Measurements from ENCODE around the gene KRAS.

Gene KRAS

GRCh38 chr12:25254271-25254880, 3.6 kb upstream of the KRAS start:
- no peaks in the 10 kb centered on the region for H3K36me3 ChIP-seq (ENCODE audit: insufficient read depth, low read length)
- peaks cover 28% of the 10 kb centered on the region for H3K4me1 ChIP-seq (ENCODE audit: insufficient read depth, low read length)
- peaks cover 19% of the 10 kb centered on the region; the same call in 1 of the 2 replicates for H3K27me3 ChIP-seq (ENCODE audit: insufficient read depth, low read length)
- no peak overlapping the region for H3K9ac ChIP-seq (ENCODE audit: low read depth, low read length)
- WGBS, result 86% methylated on average over 4 of the region's 4 CpGs
- no peak overlapping the region for H3K4me3 ChIP-seq (ENCODE audit: low read length)
- H3K27ac ChIP-seq (ENCODE audit: low read depth, low read length), result no peak overlapping the region
- no peaks in the 10 kb centered on the region for H3K9me3 ChIP-seq (ENCODE audit: insufficient read depth, low read depth, low read length)

GRCh38 chr12:25253371-25254068, 2.8 kb upstream of the KRAS start:
- H3K27ac ChIP-seq (ENCODE audit: low read depth, low read length), result no peak overlapping the region
- no peaks in the 10 kb centered on the region for H3K9me3 ChIP-seq (ENCODE audit: insufficient read depth, low read depth, low read length)
- H3K36me3 ChIP-seq (ENCODE audit: insufficient read depth, low read length), result no peaks in the 10 kb centered on the region
- no peak overlapping the region for H3K9ac ChIP-seq (ENCODE audit: low read depth, low read length)
- 90% methylated on average over 5 of the region's 5 CpGs for WGBS
- H3K27me3 ChIP-seq (ENCODE audit: insufficient read depth, low read length), result peaks cover 19% of the 10 kb centered on the region; the same call in 1 of the 2 replicates
- peaks cover 29% of the 10 kb centered on the region for H3K4me1 ChIP-seq (ENCODE audit: insufficient read depth, low read length)
- no peak overlapping the region for H3K4me3 ChIP-seq (ENCODE audit: low read length)

- 100% methylated on average over 1 of the region's 3 CpGs for WGBS
- no peaks in the 10 kb centered on the region for H3K36me3 ChIP-seq (ENCODE audit: insufficient read depth, low read length)
- no peaks in the 10 kb centered on the region for H3K9me3 ChIP-seq (ENCODE audit: insufficient read depth, low read depth, low read length)
- H3K4me3 ChIP-seq (ENCODE audit: low read length), result no peak overlapping the region
- H3K9ac ChIP-seq (ENCODE audit: low read depth, low read length), result no peak overlapping the region
- H3K27me3 ChIP-seq (ENCODE audit: insufficient read depth, low read length), result peaks cover 19% of the 10 kb centered on the region; the same call in 1 of the 2 replicates
- H3K27ac ChIP-seq (ENCODE audit: low read depth, low read length), result no peak overlapping the region
- H3K4me1 ChIP-seq (ENCODE audit: insufficient read depth, low read length), result peaks cover 27% of the 10 kb centered on the region
Observed at GRCh38 chr12:25252946-25253345, 2.2 kb upstream of the KRAS start.

- H3K4me1 ChIP-seq (ENCODE audit: insufficient read depth, low read length), result peaks cover 15% of the 10 kb centered on the region
- peaks cover 19% of the 10 kb centered on the region; the same call in 1 of the 2 replicates for H3K27me3 ChIP-seq (ENCODE audit: insufficient read depth, low read length)
Observed at GRCh38 chr12:25251769-25252168, 1.0 kb upstream of the KRAS start.

GRCh38 chr12:25249931-25250738, 594 bp downstream of the KRAS start:
- H3K36me3 ChIP-seq (ENCODE audit: insufficient read depth, low read length), result peaks cover 6% of the 10 kb centered on the region
- H3K27ac ChIP-seq (ENCODE audit: low read depth, low read length), result peak overlapping the region; percentile 87; the same call in 1 of the 2 replicates
- peaks cover 14% of the 10 kb centered on the region; the same call in 1 of the 2 replicates for H3K4me1 ChIP-seq (ENCODE audit: insufficient read depth, low read length)
- peak overlapping the region; percentile 100 for H3K4me3 ChIP-seq (ENCODE audit: low read length)
- H3K27me3 ChIP-seq (ENCODE audit: insufficient read depth, low read length), result peaks cover 19% of the 10 kb centered on the region; the same call in 1 of the 2 replicates
- WGBS, result under 1% methylated on average over 42 of the region's 56 CpGs
- H3K9ac ChIP-seq (ENCODE audit: low read depth, low read length), result peak overlapping the region; percentile 80
- no peaks in the 10 kb centered on the region for H3K9me3 ChIP-seq (ENCODE audit: insufficient read depth, low read depth, low read length)

More at GRCh38 chr12:25251769-25252168, 1.0 kb upstream of the KRAS start:
- peak overlapping the region; percentile 68; the same call in 1 of the 2 replicates for H3K27ac ChIP-seq (ENCODE audit: low read depth, low read length)
- WGBS, result 52% methylated on average over 6 of the region's 6 CpGs
- peaks cover 6% of the 10 kb centered on the region; the same call in 1 of the 2 replicates for H3K36me3 ChIP-seq (ENCODE audit: insufficient read depth, low read length)
- no peaks in the 10 kb centered on the region for H3K9me3 ChIP-seq (ENCODE audit: insufficient read depth, low read depth, low read length)
- H3K9ac ChIP-seq (ENCODE audit: low read depth, low read length), result peak overlapping the region; percentile 73; the same call in 1 of the 2 replicates
- H3K4me3 ChIP-seq (ENCODE audit: low read length), result peak overlapping the region; percentile 100

- H3K4me3 ChIP-seq (ENCODE audit: low read length), result no peak overlapping the region
- H3K27me3 ChIP-seq (ENCODE audit: insufficient read depth, low read length), result peaks cover 15% of the 10 kb centered on the region; the same call in 1 of the 2 replicates
- H3K4me1 ChIP-seq (ENCODE audit: insufficient read depth, low read length), result peaks cover 11% of the 10 kb centered on the region; the same call in 1 of the 2 replicates
- WGBS, result no CpG with 5 or more reads among the region's 1 CpG
- no peak overlapping the region for H3K27ac ChIP-seq (ENCODE audit: low read depth, low read length)
- peaks cover 20% of the 10 kb centered on the region for H3K36me3 ChIP-seq (ENCODE audit: insufficient read depth, low read length)
- H3K9me3 ChIP-seq (ENCODE audit: insufficient read depth, low read depth, low read length), result no peaks in the 10 kb centered on the region
- no peak overlapping the region for H3K9ac ChIP-seq (ENCODE audit: low read depth, low read length)
Observed at GRCh38 chr12:25248732-25249131, 2.0 kb downstream of the KRAS start.

GRCh38 chr12:25248137-25248536, 2.6 kb downstream of the KRAS start:
- Histone ChIP-seq H3K36me3 (ENCODE audit: insufficient read depth, low read length) (peaks cover 26% of the 10 kb centered on the region), H3K27ac (ENCODE audit: low read depth, low read length) (no peak overlapping the region), H3K9me3 (ENCODE audit: insufficient read depth, low read depth, low read length) (no peaks in the 10 kb centered on the region), H3K9ac (ENCODE audit: low read depth, low read length) (no peak overlapping the region), H3K4me3 (ENCODE audit: low read length) (no peak overlapping the region), H3K27me3 (ENCODE audit: insufficient read depth, low read length) (peaks cover 13% of the 10 kb centered on the region; the same call in 1 of the 2 replicates), H3K4me1 (ENCODE audit: insufficient read depth, low read length) (peaks cover 11% of the 10 kb centered on the region; the same call in 1 of the 2 replicates)
- WGBS, result 86% methylated on average over 19 of the region's 20 CpGs

- Histone ChIP-seq H3K9ac (ENCODE audit: low read depth, low read length) (no peak overlapping the region), H3K27me3 (ENCODE audit: insufficient read depth, low read length) (no peaks in the 10 kb centered on the region), H3K36me3 (ENCODE audit: insufficient read depth, low read length) (peaks cover 34% of the 10 kb centered on the region), H3K4me3 (ENCODE audit: low read length) (no peak overlapping the region), H3K27ac (ENCODE audit: low read depth, low read length) (no peak overlapping the region), H3K9me3 (ENCODE audit: insufficient read depth, low read depth, low read length) (no peaks in the 10 kb centered on the region), H3K4me1 (ENCODE audit: insufficient read depth, low read length) (peaks cover 6% of the 10 kb centered on the region; the same call in 1 of the 2 replicates)
- 96% methylated on average over 6 of the region's 6 CpGs for WGBS
Observed at GRCh38 chr12:25245491-25245890, 5.2 kb downstream of the KRAS start.

GRCh38 chr12:25243680-25243990, 7.1 kb downstream of the KRAS start:
- H3K4me1 ChIP-seq (ENCODE audit: insufficient read depth, low read length), result no peaks in the 10 kb centered on the region
- no peak overlapping the region for H3K4me3 ChIP-seq (ENCODE audit: low read length)
- H3K27me3 ChIP-seq (ENCODE audit: insufficient read depth, low read length), result no peaks in the 10 kb centered on the region
- H3K9ac ChIP-seq (ENCODE audit: low read depth, low read length), result no peak overlapping the region
- H3K27ac ChIP-seq (ENCODE audit: low read depth, low read length), result no peak overlapping the region
- peaks cover 51% of the 10 kb centered on the region for H3K36me3 ChIP-seq (ENCODE audit: insufficient read depth, low read length)
- H3K9me3 ChIP-seq (ENCODE audit: insufficient read depth, low read depth, low read length), result no peaks in the 10 kb centered on the region

GRCh38 chr12:25242981-25243679, 7.6 kb downstream of the KRAS start:
- Histone ChIP-seq H3K9me3 (ENCODE audit: insufficient read depth, low read depth, low read length) (no peaks in the 10 kb centered on the region), H3K4me3 (ENCODE audit: low read length) (no peak overlapping the region), H3K36me3 (ENCODE audit: insufficient read depth, low read length) (peaks cover 56% of the 10 kb centered on the region), H3K27me3 (ENCODE audit: insufficient read depth, low read length) (no peaks in the 10 kb centered on the region), H3K4me1 (ENCODE audit: insufficient read depth, low read length) (no peaks in the 10 kb centered on the region), H3K27ac (ENCODE audit: low read depth, low read length) (no peak overlapping the region), H3K9ac (ENCODE audit: low read depth, low read length) (no peak overlapping the region)
- 93% methylated on average over 5 of the region's 5 CpGs for WGBS

Measured in HUES64 (cell line).